DND-41 (cell line): ENCODE results near the gene LEUTX.

Source experiments
- EZH2 ChIP-seq: IDR thresholded peaks from 3 replicates; pipeline ENCODE4 v1.6.1; 2012; ENCODE audit warnings: borderline replicate concordance, low read depth, mild to moderate bottlenecking, moderate library complexity, low read length, inconsistent platforms; ENCODE audit not compliant: severe bottlenecking
- TF ChIP-seq, protein P1 (sequence below): IDR thresholded peaks from 2 replicates; pipeline ENCODE4 v1.5.1; 2012; ENCODE audit warnings: borderline replicate concordance, low read length, moderate library complexity, mild to moderate bottlenecking; ENCODE audit not compliant: poor library complexity, severe bottlenecking; ENCODE audit errors: extremely low read depth

DNA sequence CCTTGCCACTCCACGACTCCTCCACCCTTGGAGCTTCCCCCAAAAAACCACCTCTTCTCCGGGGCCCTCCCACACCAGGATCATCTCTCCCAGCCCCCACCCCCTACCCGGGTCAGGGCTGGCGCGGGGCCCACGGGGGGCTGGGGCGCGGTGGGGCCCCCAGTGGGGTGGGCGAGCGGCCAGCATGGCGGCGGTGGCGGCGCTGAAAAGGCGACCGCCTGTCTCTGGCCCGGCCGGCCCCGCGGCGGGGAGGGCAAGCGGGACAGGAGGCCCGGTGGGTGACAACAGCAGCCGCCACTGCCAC lies 54.5 kb downstream of the LEUTX start:
- TF ChIP-seq, protein P1, sequence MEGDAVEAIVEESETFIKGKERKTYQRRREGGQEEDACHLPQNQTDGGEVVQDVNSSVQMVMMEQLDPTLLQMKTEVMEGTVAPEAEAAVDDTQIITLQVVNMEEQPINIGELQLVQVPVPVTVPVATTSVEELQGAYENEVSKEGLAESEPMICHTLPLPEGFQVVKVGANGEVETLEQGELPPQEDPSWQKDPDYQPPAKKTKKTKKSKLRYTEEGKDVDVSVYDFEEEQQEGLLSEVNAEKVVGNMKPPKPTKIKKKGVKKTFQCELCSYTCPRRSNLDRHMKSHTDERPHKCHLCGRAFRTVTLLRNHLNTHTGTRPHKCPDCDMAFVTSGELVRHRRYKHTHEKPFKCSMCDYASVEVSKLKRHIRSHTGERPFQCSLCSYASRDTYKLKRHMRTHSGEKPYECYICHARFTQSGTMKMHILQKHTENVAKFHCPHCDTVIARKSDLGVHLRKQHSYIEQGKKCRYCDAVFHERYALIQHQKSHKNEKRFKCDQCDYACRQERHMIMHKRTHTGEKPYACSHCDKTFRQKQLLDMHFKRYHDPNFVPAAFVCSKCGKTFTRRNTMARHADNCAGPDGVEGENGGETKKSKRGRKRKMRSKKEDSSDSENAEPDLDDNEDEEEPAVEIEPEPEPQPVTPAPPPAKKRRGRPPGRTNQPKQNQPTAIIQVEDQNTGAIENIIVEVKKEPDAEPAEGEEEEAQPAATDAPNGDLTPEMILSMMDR: no peak
- no peak for TF ChIP-seq EZH2
